NCI-H2029 treated with DMSO at 0.1 percent for 48 hours (cell line): ENCODE data around the gene MFN2.
"Not testable (repeated sequence)": the region's sequence is repeated elsewhere in the genome, so short reads cannot be mapped to it uniquely, and the experiment has no call there.

Source experiments
- DNase-seq: peaks from one replicate; lab custom pipeline; 2025; lab: John Stamatoyannopoulos, UW

The MFN2 gene

GRCh38 chr1:12022036-12022435, 41.8 kb downstream of the MFN2 start:
- no peak for DNase-seq

GRCh38 chr1:12026586-12026985, 46.3 kb downstream of the MFN2 start:
- no peak for DNase-seq

DNA sequence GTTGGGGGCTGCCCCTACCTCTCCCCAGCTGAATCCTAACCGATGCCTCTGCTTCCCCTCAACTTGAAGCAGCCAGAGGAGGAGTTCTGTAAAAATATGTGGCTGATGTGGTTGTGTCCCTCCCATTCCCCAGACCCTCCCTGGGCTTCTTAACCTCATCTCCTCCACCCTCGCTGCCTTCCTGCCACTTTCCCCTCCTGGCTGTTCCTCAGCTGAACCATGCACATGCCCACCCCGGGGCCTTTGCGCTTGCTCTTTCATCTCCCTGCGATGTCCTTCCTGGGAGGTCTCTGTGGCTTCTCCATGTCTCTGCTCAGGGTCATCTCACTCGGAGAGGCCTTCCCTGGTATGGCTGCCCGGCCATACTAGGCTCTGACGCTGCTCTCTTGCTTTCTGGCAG, 48.0 kb downstream of the MFN2 start:
- DNase-seq: no peak

DNA sequence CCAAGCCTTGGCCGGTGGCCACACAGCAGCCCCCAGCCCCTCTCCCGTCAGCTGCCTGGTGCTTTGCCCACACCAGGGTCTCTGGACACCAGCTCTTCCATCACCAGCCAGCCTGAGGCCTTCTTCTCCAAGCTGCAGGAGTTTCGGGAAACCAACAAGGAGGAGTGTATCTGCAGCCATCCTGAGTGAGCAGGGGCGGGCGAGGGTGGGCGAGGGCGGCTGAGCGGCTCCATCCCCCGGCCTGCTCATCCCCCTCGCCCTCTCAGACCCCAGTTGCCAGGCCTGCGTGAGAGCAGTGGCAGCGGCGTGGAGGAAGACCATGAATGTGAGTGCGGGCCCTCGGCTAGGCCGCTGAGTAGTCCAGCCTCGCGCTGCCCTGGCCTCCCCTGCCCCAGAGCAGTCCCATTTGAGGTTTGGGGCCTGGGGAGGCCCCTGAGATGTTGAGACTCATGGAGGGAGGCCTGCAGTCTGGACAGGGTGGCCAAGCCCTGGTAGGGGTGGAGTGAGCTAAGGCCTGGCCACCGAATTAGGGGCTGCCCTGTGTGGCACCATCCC, 48.8 kb downstream of the MFN2 start:
- no peak for DNase-seq

- no peak for DNase-seq
Observed at GRCh38 chr1:12029720-12030339, 49.6 kb downstream of the MFN2 start.

DNA sequence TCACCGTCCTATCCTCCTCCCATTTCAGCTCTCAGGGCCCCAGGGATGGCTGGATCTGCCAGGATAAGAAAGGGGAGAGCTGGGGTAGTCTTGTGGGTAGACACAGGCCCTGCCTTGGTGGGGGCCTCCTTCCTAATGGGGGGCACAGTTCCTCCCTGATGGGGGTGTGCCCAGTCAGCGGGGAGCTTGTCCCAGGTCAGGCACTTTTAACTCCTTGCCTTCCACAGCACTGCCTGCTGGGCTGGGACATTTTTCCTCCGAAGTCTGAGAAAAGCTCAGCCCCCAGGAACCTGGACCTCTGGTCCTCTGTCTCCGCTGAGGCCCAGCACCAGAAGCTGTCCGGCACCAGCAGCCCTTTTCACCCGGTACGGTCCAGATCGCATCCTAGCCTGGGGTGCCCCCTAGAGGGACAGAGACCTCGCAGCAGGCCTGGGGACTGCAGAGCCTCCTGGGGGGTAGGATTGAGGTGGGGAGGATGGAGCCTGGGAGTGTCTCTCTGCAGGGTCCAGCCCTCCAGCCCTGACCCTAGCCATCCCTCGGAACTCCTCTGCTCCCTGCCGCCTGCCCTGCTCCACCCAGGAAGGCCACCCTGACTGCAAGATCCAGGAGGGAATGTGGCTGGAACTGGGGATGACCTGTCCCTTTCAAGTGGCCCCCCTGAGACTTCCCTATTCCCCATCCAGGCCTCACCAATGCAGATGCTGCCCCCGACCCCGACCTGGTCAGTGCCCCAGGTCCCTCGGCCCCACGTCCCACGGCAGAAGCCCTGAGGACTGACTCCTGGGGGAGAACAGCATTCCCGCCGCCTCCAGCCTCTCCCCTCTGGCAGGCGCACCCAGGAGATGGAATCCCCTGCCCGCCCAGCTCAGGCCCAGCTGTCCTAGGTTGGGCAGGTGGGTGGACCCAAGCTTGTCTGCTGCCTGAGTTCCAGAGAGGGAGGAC, 51.1 kb downstream of the MFN2 start:
- no peak for DNase-seq

GRCh38 chr1:12032161-12032621, 51.9 kb downstream of the MFN2 start:
- no peak for DNase-seq

DNA sequence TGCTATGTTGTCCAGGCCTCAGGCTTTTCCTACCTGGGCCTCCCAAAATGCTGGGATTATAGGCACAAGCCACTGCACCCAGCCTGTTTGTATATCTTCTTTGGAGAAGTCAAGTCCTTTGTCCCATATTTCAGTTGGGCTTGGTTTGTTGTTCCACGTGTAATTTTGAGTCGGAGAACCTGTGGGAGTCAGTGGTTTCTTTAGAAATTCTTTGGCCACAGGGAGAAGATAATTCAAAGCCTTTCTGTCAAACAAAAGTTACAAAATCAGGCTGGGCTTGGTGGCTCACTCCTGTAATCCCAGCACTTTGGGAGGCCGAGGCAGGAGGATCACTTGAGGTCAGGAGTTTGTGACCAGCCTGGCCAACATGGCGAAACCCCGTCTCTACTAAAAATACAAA, 53.2 kb downstream of the MFN2 start:
- not testable (repeated sequence) for DNase-seq

DNA sequence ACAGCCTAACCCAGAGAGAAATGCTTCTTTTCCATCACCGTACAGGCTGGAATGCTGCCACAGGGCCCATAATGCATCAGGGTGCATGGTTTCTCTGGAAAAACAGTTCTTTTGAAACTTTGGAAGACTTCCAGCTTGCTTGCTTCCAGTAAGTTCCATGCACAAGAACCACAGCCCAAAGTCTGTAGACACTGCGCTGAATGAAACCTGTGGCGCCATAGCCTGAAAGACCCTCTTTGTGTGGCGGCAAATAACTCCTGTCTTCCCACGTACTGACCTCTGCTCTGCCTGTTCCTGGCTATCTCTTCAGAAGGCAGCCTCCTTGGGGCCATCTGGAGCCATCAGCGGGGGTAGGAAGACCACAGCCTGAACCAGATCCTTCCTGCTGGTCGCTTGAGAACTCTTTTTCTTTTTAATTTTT, 54.1 kb downstream of the MFN2 start:
- DNase-seq: no peak

DNA sequence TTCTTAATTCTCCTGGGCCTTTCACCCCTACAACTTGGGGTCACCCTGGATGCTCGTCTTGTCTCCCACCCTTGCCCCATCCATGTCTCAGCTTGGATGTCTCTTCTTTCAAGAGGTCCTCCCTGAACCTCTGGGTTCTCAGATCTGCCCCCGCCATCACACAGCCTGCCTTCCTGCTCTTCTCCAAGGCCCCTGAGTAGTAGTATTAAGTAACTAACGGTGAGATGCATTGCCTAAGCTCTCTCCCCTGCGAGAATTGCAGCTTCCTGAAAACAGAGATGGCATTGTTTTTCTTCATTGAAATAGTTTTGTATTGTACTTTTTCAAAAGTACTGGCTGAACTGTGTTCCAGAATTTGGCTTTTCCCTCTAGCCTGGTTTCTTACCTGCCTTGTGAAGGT, 55.1 kb downstream of the MFN2 start:
- no peak for DNase-seq

- DNase-seq: no peak
Observed at GRCh38 chr1:12037486-12038355, 57.5 kb downstream of the MFN2 start.

DNA sequence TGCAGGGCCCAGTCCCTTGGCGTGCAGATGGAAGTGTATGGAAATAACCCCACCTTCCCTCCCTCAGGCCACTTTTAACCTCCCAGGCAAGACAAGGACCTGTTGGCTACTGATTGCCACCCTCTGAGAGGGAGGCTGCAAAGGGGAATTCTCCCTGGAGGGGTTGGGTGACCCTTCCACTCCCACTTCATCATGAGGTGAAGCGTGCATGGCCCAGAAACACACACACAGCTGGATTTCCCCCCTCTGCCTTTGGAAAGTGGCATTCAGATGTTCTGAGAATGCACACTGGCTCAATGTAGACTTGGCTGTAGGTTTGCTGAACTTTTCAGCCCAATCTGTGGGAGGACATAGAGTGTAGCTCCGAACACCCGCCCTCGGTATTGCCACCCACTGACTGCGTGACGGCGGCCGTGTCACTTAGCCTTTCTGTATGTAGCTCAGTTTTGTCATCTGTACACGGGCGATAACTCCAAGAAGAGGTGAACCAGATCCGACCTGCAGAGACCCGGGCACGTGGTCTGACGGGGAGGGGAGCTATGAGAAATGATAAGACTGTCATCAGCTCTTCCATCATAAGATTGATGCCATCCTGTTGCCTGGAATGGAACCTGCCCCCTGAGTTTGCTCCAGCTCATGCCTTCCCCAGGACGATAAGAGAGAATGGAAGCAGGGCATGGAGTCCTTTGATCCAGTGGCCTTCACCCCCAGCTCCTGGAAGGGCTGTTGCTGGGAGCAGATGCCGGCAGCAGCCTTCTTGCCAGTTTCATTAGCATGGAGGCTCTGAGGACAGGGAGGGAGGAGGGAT, 58.3 kb downstream of the MFN2 start:
- no peak for DNase-seq

DNA sequence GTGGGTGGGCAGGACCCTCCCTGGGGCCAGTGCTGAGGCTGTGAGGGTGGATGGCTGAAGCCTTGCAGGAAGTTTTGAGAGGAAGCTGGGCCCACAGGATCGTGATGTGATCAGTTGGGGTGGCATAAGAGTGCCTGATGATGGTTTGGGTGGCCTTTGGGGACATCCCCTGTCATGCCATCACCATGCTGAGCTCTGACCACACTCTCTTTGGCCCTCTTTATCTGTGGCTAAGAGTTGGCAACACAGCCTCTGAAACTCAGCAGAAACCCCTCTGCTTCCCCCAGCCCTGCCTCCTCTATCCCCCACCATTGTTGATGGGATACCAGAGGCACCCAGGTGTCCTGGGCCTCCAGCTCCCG, 58.9 kb downstream of the MFN2 start:
- no peak for DNase-seq

- not testable (repeated sequence) for DNase-seq
Observed at GRCh38 chr1:12039824-12040456, 59.7 kb downstream of the MFN2 start.

- DNase-seq: no peak
Observed at GRCh38 chr1:12040457-12041051, 60.3 kb downstream of the MFN2 start.

- DNase-seq: not testable (repeated sequence)
Observed at GRCh38 chr1:12044187-12044877, 64.1 kb downstream of the MFN2 start.

DNA sequence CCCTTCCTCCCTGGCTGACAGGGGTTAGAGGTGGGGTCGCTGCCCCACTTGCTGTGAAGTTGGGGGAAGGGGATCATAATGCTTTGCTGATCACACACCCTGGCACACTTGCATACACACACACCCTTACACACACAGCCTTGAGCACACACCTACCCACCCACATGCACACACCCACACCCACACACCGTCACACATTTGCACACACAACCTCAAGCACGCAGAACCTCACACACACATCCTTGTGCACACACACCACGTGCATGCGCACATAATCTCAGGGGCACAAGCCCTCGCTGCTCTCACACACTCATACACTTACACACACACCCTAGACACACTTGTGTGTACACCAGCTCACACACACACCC, 66.5 kb downstream of the MFN2 start:
- DNase-seq: no peak

- no peak for DNase-seq
Observed at GRCh38 chr1:12047120-12047876, 67.1 kb downstream of the MFN2 start.

- no peak for DNase-seq
Observed at GRCh38 chr1:12048372-12048771, 68.1 kb downstream of the MFN2 start.
